ENCODE data around the gene RUVBL2. TPM values are rescaled to one million over a fixed set of nuclear protein-coding genes. Genes with fewer than 3 reads are reported as not detected.

The RUVBL2 gene
- total RNA-seq, 1 donor from 2014 or later = 37.6 TPM

- no peak for TF ChIP-seq CTCF (IDR thresholded peaks at IDR 0.05)
- H3K36me3 ChIP-seq = peaks cover 81% of the 10 kb centered on the region
- H3K27me3 ChIP-seq = no peaks in the 10 kb centered on the region
- ATAC-seq (no peak), DNase-seq (no peak)
- no peaks in the 10 kb centered on the region for H3K4me1 ChIP-seq
- H3K4me3 ChIP-seq = no peak overlapping the region
- no peaks in the 10 kb centered on the region for H3K9me3 ChIP-seq
- no peak overlapping the region for H3K27ac ChIP-seq
- intact Hi-C loops (cut with DNase I) = no loop called here
Observed at GRCh38 chr19:49006905-49007304, 13.2 kb downstream of the RUVBL2 start.

- no peak overlapping the region for H3K27ac ChIP-seq
- DNase-seq (no peak), ATAC-seq (no peak)
- H3K9me3 ChIP-seq = no peaks in the 10 kb centered on the region
- TF ChIP-seq CTCF (IDR thresholded peaks at IDR 0.05) = no peak
- no peaks in the 10 kb centered on the region for H3K4me1 ChIP-seq
- intact Hi-C loops (cut with DNase I) = no loop called here
- peaks cover 59% of the 10 kb centered on the region for H3K36me3 ChIP-seq
- no peak overlapping the region for H3K4me3 ChIP-seq
- no peaks in the 10 kb centered on the region for H3K27me3 ChIP-seq
Observed at GRCh38 chr19:49009828-49010227, 16.1 kb downstream of the RUVBL2 start.

- ATAC-seq (no peak), DNase-seq (no peak)
- Histone ChIP-seq H3K4me1 (no peaks in the 10 kb centered on the region), H3K27ac (no peak overlapping the region), H3K36me3 (peaks cover 59% of the 10 kb centered on the region), H3K9me3 (no peaks in the 10 kb centered on the region), H3K4me3 (no peak overlapping the region), H3K27me3 (no peaks in the 10 kb centered on the region)
- intact Hi-C loops (cut with DNase I) = no loop called here
- no peak for TF ChIP-seq CTCF (IDR thresholded peaks at IDR 0.05)
Observed at GRCh38 chr19:49010453-49010852, 16.8 kb downstream of the RUVBL2 start.

- Histone ChIP-seq H3K9me3 (no peaks in the 10 kb centered on the region), H3K36me3 (peaks cover 54% of the 10 kb centered on the region), H3K4me3 (no peak overlapping the region), H3K27me3 (no peaks in the 10 kb centered on the region), H3K4me1 (no peaks in the 10 kb centered on the region), H3K27ac (no peak overlapping the region)
- ATAC-seq (no peak), DNase-seq (no peak)
- no peak for TF ChIP-seq CTCF (IDR thresholded peaks at IDR 0.05)
- intact Hi-C loops (cut with DNase I) = no loop called here
Observed at GRCh38 chr19:49011194-49011593, 17.5 kb downstream of the RUVBL2 start.

GRCh38 chr19:49014123-49014869 lies 20.6 kb downstream of the RUVBL2 start:
- Histone ChIP-seq H3K4me1 (peaks cover 21% of the 10 kb centered on the region), H3K36me3 (peaks cover 33% of the 10 kb centered on the region)
- intact Hi-C loops (cut with DNase I) = no loop called here

More at GRCh38 chr19:49014123-49014869, 20.6 kb downstream of the RUVBL2 start:
- H3K27ac ChIP-seq = no peak overlapping the region
- DNase-seq (no peak), ATAC-seq (no peak)
- H3K9me3 ChIP-seq = no peaks in the 10 kb centered on the region
- H3K4me3 ChIP-seq = no peak overlapping the region
- TF ChIP-seq CTCF (IDR thresholded peaks at IDR 0.05) = no peak
- H3K27me3 ChIP-seq = no peaks in the 10 kb centered on the region

All from upper lobe of right lung (tissue), 1 donor.